HepG2 (cell line): Measurements from ENCODE around the gene ZNF33B. TPM values are rescaled to one million over a fixed set of nuclear protein-coding genes. Genes with fewer than 3 reads are reported as not detected.

Experiments used
- ARID2 ChIP-seq: sonication (generic); formaldehyde crosslinking; IDR thresholded peaks from 2 replicates; pipeline ENCODE4 v1.8.1; 2022; ENCODE audit warnings: mild to moderate bottlenecking, missing genetic modification reagents, borderline replicate concordance
- EEA1 ChIP-seq: sonication (generic); formaldehyde crosslinking; IDR thresholded peaks from 2 replicates; pipeline ENCODE4 v1.5.1; 2020; ENCODE audit warnings: mild to moderate bottlenecking, missing genetic modification reagents, borderline replicate concordance
- ERF ChIP-seq: IDR thresholded peaks from 2 replicates; pipeline ENCODE4 v1.6.1; 2018; ENCODE audit warnings: missing biosample characterization, missing genetic modification reagents
- GATA4 ChIP-seq: sonication (generic); IDR thresholded peaks from 2 replicates; pipeline ENCODE4 v1.6.1; 2016; ENCODE audit warnings: antibody characterized with exemption, low read depth, borderline replicate concordance
- IKZF4 ChIP-seq: sonication (generic); formaldehyde crosslinking; IDR thresholded peaks from 2 replicates; pipeline ENCODE4 v1.5.1; 2020; ENCODE audit warnings: borderline replicate concordance, mild to moderate bottlenecking, low read depth, missing genetic modification reagents; ENCODE audit errors: not compliant biosample characterization
- ISL2 ChIP-seq: sonication (generic); formaldehyde crosslinking; IDR thresholded peaks from 2 replicates; pipeline ENCODE4 v1.5.0; 2020; ENCODE audit warnings: missing genetic modification reagents
- MTERF4 ChIP-seq: sonication (generic); formaldehyde crosslinking; IDR thresholded peaks from 2 replicates; pipeline ENCODE4 v1.8.0; 2023; ENCODE audit warnings: mild to moderate bottlenecking, missing genetic modification reagents
- RBFOX2 ChIP-seq: fragments of 200-400 bp; formaldehyde crosslinking; IDR thresholded peaks from 2 replicates; pipeline ENCODE4 v1.6.1; 2017; ENCODE audit warnings: low read depth, mild to moderate bottlenecking, low read length
- SMAD3 ChIP-seq: sonication (generic); formaldehyde crosslinking; IDR thresholded peaks from 2 replicates; pipeline ENCODE4 v1.4.0; 2020; ENCODE audit warnings: missing genetic modification reagents
- THYN1 ChIP-seq: sonication (generic); formaldehyde crosslinking; IDR thresholded peaks from 2 replicates; pipeline ENCODE4 v1.8.1; 2023; ENCODE audit warnings: low read depth, mild to moderate bottlenecking, moderate library complexity, missing genetic modification reagents, borderline replicate concordance
- ZFP82 ChIP-seq: sonication (generic); formaldehyde crosslinking; IDR thresholded peaks from 2 replicates; pipeline ENCODE4 v1.5.1; 2020; ENCODE audit warnings: mild to moderate bottlenecking, missing genetic modification reagents, borderline replicate concordance
- ZNF33A ChIP-seq: sonication (generic); formaldehyde crosslinking; IDR thresholded peaks from 2 replicates; pipeline ENCODE4 v1.5.1; 2020; ENCODE audit warnings: missing genetic modification reagents, mild to moderate bottlenecking, moderate library complexity, borderline replicate concordance
- ZNF432 ChIP-seq: sonication (generic); formaldehyde crosslinking; IDR thresholded peaks from 2 replicates; pipeline ENCODE4 v1.5.0; 2020; ENCODE audit warnings: missing genetic modification reagents, mild to moderate bottlenecking, borderline replicate concordance
- ZNF567 ChIP-seq: sonication (generic); formaldehyde crosslinking; IDR thresholded peaks from 2 replicates; pipeline ENCODE4 v1.8.1; 2023; ENCODE audit warnings: mild to moderate bottlenecking, missing genetic modification reagents, borderline replicate concordance
- ZNF724P ChIP-seq: sonication (generic); formaldehyde crosslinking; IDR thresholded peaks from 2 replicates; pipeline ENCODE4 v1.8.0; 2022; ENCODE audit warnings: missing genetic modification reagents, borderline replicate concordance
- ZNF776 ChIP-seq: sonication (generic); formaldehyde crosslinking; IDR thresholded peaks from 2 replicates; pipeline ENCODE4 v1.4.0; 2020; ENCODE audit warnings: mild to moderate bottlenecking, missing genetic modification reagents
- ZSCAN30 ChIP-seq: sonication (generic); formaldehyde crosslinking; IDR thresholded peaks from 2 replicates; pipeline ENCODE4 v1.5.0; 2020; ENCODE audit warnings: mild to moderate bottlenecking, missing genetic modification reagents
- ZSCAN5A ChIP-seq: sonication (generic); formaldehyde crosslinking; IDR thresholded peaks from 2 replicates; pipeline ENCODE4 v1.8.0; 2022; ENCODE audit warnings: mild to moderate bottlenecking, missing genetic modification reagents, borderline replicate concordance
- polyA plus RNA-seq, 8 experiments: library from polyadenylated mRNA; depleted of rRNA in 3 of 8; stranded (reverse) in 7 of 8; unstranded in 1 of 8; fragments of >200 nt; fragmentation: Illumina TruSeq in 4 of 8; extraction: Trizol in 4 of 8; gene quantifications; 2 replicates each; pipeline versions ENCODE4 v1.2.1 to v1.2.3, GENCODE V29; 2011 to 2016; ENCODE audit warnings: low read depth in 4 of 8, missing spikeins in 1 of 8, mixed read lengths in 1 of 8; ENCODE audit not compliant: insufficient read depth in 1 of 8
- total RNA-seq, 5 experiments: library from RNA; depleted of rRNA; stranded (reverse); fragments of >200 nt; fragmentation: Illumina TruSeq; extraction: Trizol; gene quantifications; 2 replicates each; pipeline ENCODE4 v1.2.3, GENCODE V29; 2016; ENCODE audit warnings: low read depth in 1 of 5
- TF ChIP-seq, protein P1 (sequence below): sonication (generic); formaldehyde crosslinking; IDR thresholded peaks from 2 replicates; pipeline ENCODE4 v1.4.0; 2020; ENCODE audit warnings: mild to moderate bottlenecking, missing genetic modification reagents
- TF ChIP-seq, protein P2 (sequence below): sonication (generic); formaldehyde crosslinking; IDR thresholded peaks from 2 replicates; pipeline ENCODE4 v1.4.0; 2020; ENCODE audit warnings: missing genetic modification reagents, borderline replicate concordance

Gene ZNF33B
- total and polyA plus RNA-seq, 2 of the 13 experiments (the other 11 are each of a cell fraction or from before 2014, with no cell fraction given), result 18.4 to 23.5 TPM

DNA sequence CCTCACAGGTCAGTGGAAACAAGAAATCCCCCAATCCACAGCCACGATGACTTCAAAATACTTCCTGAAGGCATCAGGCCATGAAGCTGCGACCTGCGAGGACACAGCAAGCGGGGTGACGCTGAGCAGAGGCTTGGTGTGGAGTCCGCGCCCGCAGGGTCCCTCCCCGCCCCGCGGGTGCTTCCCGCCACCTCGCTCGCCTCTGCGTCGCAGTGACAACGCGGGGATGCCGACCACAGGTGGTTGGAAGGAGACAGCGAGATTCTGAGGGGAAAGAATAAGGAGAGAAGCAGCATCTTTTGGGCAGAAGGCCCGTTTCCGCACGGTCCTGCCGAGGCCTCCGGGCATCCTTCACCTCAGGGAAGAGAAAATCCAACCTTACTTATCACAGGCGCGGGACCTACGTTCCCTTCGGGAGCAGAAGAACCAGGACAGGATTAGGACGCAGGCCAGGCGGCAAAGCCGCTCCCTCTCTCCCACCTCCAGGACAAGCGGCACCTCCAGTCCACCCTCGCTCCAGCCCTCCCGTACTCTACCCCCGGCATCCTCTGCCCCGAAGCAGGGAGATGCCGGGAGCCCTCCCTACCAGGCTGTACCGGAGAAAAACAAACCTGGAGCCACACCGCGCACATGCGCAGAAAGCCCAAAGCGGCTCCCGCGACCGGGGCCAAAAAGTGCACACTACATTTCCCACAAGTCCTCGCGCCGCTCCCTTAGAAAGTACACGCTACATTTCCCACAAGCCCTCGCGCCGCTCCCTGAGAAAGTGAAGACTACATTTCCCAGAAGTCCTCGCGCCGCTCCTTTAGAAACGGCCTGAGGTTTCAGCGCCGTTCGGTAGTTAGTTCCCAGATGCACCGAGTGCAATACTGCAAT lies 85.9 kb downstream of the ZNF33B start (continued):
- TF ChIP-seq ZNF567, result no peak
- TF ChIP-seq ZFP82 (CRISPR knock-in tag), result no peak
- TF ChIP-seq GATA4, result no peak
- TF ChIP-seq EEA1, result no peak
- TF ChIP-seq, protein P1, sequence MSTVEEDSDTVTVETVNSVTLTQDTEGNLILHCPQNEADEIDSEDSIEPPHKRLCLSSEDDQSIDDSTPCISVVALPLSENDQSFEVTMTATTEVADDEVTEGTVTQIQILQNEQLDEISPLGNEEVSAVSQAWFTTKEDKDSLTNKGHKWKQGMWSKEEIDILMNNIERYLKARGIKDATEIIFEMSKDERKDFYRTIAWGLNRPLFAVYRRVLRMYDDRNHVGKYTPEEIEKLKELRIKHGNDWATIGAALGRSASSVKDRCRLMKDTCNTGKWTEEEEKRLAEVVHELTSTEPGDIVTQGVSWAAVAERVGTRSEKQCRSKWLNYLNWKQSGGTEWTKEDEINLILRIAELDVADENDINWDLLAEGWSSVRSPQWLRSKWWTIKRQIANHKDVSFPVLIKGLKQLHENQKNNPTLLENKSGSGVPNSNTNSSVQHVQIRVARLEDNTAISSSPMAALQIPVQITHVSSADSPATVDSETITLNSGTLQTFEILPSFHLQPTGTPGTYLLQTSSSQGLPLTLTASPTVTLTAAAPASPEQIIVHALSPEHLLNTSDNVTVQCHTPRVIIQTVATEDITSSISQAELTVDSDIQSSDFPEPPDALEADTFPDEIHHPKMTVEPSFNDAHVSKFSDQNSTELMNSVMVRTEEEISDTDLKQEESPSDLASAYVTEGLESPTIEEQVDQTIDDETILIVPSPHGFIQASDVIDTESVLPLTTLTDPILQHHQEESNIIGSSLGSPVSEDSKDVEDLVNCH, result 0 out of 2 replicates have a peak, but pooled peaks have one; percentile 80
- TF ChIP-seq RBFOX2, result peak; percentile 58
- no peak for TF ChIP-seq ZSCAN30
- no peak for TF ChIP-seq ZNF432
- TF ChIP-seq THYN1, result no peak
- no peak for TF ChIP-seq ZSCAN5A (CRISPR knock-in tag)
- TF ChIP-seq ZNF33A, result no peak
- TF ChIP-seq ERF (CRISPR knock-in tag), result no peak; the same call in 1 of the 2 replicates
- TF ChIP-seq, protein P2, sequence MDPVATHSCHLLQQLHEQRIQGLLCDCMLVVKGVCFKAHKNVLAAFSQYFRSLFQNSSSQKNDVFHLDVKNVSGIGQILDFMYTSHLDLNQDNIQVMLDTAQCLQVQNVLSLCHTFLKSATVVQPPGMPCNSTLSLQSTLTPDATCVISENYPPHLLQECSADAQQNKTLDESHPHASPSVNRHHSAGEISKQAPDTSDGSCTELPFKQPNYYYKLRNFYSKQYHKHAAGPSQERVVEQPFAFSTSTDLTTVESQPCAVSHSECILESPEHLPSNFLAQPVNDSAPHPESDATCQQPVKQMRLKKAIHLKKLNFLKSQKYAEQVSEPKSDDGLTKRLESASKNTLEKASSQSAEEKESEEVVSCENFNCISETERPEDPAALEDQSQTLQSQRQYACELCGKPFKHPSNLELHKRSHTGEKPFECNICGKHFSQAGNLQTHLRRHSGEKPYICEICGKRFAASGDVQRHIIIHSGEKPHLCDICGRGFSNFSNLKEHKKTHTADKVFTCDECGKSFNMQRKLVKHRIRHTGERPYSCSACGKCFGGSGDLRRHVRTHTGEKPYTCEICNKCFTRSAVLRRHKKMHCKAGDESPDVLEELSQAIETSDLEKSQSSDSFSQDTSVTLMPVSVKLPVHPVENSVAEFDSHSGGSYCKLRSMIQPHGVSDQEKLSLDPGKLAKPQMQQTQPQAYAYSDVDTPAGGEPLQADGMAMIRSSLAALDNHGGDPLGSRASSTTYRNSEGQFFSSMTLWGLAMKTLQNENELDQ (CRISPR knock-in tag), result no peak
- TF ChIP-seq ZNF776 (CRISPR knock-in tag), result no peak; the same call in 1 of the 2 replicates
- no peak; the same call in 1 of the 2 replicates for TF ChIP-seq ZNF724P
- 0 out of 2 replicates have a peak, but pooled peaks have one; percentile 66 for TF ChIP-seq SMAD3 (CRISPR knock-in tag)
- peak; percentile 81; the same call in 1 of the 2 replicates for TF ChIP-seq ARID2 (CRISPR knock-in tag)
- TF ChIP-seq IKZF4 (CRISPR knock-in tag), result no peak
- no peak for TF ChIP-seq ISL2
- TF ChIP-seq MTERF4 (CRISPR knock-in tag), result no peak
